NCI-H510A (cell line): ENCODE data around the gene H6PD.
A peak's percentile ranks its signal among the peaks of the same experiment; 100 is the strongest.

Experiments
- DNase-seq: peaks from one replicate; lab custom pipeline; 2025; lab: John Stamatoyannopoulos, UW

H6PD gene

GRCh38 chr1:9241891-9242290 is 7.3 kb downstream of the H6PD start:
- no peak for DNase-seq

GRCh38 chr1:9242338-9242969 is 7.9 kb downstream of the H6PD start:
- DNase-seq: peak; percentile 89

- no peak for DNase-seq
Observed at GRCh38 chr1:9243066-9243739, 8.6 kb downstream of the H6PD start.

GRCh38 chr1:9244501-9245229 is 10.1 kb downstream of the H6PD start:
- DNase-seq: no peak

GRCh38 chr1:9245230-9245619 is 10.7 kb downstream of the H6PD start:
- no peak for DNase-seq

- no peak for DNase-seq
Observed at GRCh38 chr1:9245661-9246060, 11.1 kb downstream of the H6PD start.

GRCh38 chr1:9246215-9246614 is 11.6 kb downstream of the H6PD start:
- no peak for DNase-seq

GRCh38 chr1:9246841-9247785 is 12.5 kb downstream of the H6PD start:
- DNase-seq: no peak

GRCh38 chr1:9247894-9248293 is 13.3 kb downstream of the H6PD start:
- DNase-seq: no peak

GRCh38 chr1:9248341-9249262 is 14.0 kb downstream of the H6PD start:
- no peak for DNase-seq

- DNase-seq: peak; percentile 70
Observed at GRCh38 chr1:9249263-9249533, 14.6 kb downstream of the H6PD start.

- peak; percentile 70 for DNase-seq
Observed at GRCh38 chr1:9249534-9250410, 15.2 kb downstream of the H6PD start.

- peak; percentile 97 for DNase-seq
Observed at GRCh38 chr1:9250411-9251381, 16.1 kb downstream of the H6PD start.

- DNase-seq: peak; percentile 61
Observed at GRCh38 chr1:9251501-9251900, 16.9 kb downstream of the H6PD start.

GRCh38 chr1:9253004-9253403 is 18.4 kb downstream of the H6PD start:
- no peak for DNase-seq

GRCh38 chr1:9253453-9254105 is 19.0 kb downstream of the H6PD start:
- DNase-seq: no peak

- no peak for DNase-seq
Observed at GRCh38 chr1:9256332-9256731, 21.8 kb downstream of the H6PD start.

- no peak for DNase-seq
Observed at GRCh38 chr1:9257851-9258250, 23.3 kb downstream of the H6PD start.

GRCh38 chr1:9258629-9259028 is 24.1 kb downstream of the H6PD start:
- no peak for DNase-seq
